Muscle layer of duodenum (tissue), 2 donors: Measurements from ENCODE around the gene RNU6-9.

Experiments
- H3K27ac ChIP-seq: one replicate; pipeline ENCODE4 v1.7.0; 2013; ENCODE audit warnings: mild to moderate bottlenecking, low read length
- H3K27me3 ChIP-seq: one replicate; pipeline ENCODE4 v1.7.0; 2013; ENCODE audit warnings: low read depth, mild to moderate bottlenecking, control low read depth, low read length
- H3K36me3 ChIP-seq, 2 donors: one replicate each; pipeline ENCODE4 v1.7.0; 2013; ENCODE audit warnings: low read length in 2 of 2, control low read depth in 1 of 2, mild to moderate bottlenecking in 1 of 2; ENCODE audit not compliant: insufficient read depth in 2 of 2, control insufficient read depth in 1 of 2
- H3K4me1 ChIP-seq, 2 donors: one replicate each; pipeline ENCODE4 v1.7.0; 2013; ENCODE audit warnings: low read length in 2 of 2, mild to moderate bottlenecking in 2 of 2, control low read depth in 1 of 2, moderate library complexity in 1 of 2; ENCODE audit not compliant: insufficient read depth in 2 of 2, control insufficient read depth in 1 of 2
- H3K4me3 ChIP-seq, 2 donors: one replicate each; pipeline ENCODE4 v1.7.0; 2013; ENCODE audit warnings: low read length in 2 of 2, low read depth in 1 of 2, mild to moderate bottlenecking in 1 of 2
- H3K9me3 ChIP-seq, 2 donors: one replicate each; pipeline ENCODE4 v1.7.0; 2013; ENCODE audit warnings: low read length in 2 of 2, control low read depth in 1 of 2, mild to moderate bottlenecking in 1 of 2; ENCODE audit not compliant: control insufficient read depth in 1 of 2
- donor health status: healthy.

The RNU6-9 gene

DNA sequence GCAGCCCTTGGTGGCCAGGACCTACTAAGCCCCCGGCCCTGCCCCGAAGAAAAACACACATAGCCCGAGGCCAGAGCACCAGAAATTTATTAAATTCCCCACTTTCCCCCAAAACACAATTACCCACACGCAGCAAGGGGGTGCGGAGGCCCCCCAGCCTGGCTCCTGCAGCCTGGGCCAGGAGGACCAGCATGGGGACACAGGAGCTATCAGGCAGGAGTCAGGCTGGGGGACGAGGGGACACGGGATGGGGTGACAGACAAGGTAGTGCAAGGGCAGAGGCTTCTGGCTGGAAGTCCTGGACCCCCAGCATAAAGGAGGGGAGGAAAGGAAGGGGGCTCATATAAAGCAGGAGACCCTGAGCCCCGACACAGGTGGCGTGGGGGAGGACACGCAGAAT lies 3.1 kb downstream of the RNU6-9 start:
- no peak overlapping the region for H3K27ac ChIP-seq
- peaks cover 0 to 9% of the 10 kb centered on the region in 2 donors for H3K4me1 ChIP-seq
- no peaks in the 10 kb centered on the region for H3K27me3 ChIP-seq
- H3K9me3 ChIP-seq, result no peaks in the 10 kb centered on the region
- peaks cover 0 to 24% of the 10 kb centered on the region in 2 donors for H3K36me3 ChIP-seq
- H3K4me3 ChIP-seq, result no peak overlapping the region

DNA sequence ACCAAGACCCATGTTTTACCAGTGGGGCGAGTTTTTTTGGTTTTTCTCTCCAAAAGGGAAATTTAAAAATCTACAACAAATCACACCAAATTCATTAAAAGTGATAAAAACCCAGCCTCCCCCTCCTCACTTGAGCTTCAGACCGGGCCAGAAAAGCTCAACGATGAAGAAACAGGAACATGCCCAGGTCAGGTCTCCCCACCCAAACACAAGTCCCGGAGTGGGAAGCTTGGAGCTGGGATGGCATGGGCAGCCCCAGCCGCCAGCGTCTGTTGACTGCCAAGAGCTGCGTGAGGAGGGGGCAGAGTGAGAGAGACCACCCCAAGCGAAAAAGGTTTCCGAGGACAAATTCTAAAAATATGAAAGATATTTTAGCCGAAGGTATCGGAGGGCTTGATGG lies 3.7 kb downstream of the RNU6-9 start:
- peaks cover 0 to 27% of the 10 kb centered on the region in 2 donors for H3K36me3 ChIP-seq
- H3K27me3 ChIP-seq, result no peaks in the 10 kb centered on the region
- H3K9me3 ChIP-seq, result no peaks in the 10 kb centered on the region
- no peak overlapping the region for H3K4me3 ChIP-seq
- H3K4me1 ChIP-seq, result peaks cover 0 to 4% of the 10 kb centered on the region in 2 donors
- no peak overlapping the region for H3K27ac ChIP-seq

DNA sequence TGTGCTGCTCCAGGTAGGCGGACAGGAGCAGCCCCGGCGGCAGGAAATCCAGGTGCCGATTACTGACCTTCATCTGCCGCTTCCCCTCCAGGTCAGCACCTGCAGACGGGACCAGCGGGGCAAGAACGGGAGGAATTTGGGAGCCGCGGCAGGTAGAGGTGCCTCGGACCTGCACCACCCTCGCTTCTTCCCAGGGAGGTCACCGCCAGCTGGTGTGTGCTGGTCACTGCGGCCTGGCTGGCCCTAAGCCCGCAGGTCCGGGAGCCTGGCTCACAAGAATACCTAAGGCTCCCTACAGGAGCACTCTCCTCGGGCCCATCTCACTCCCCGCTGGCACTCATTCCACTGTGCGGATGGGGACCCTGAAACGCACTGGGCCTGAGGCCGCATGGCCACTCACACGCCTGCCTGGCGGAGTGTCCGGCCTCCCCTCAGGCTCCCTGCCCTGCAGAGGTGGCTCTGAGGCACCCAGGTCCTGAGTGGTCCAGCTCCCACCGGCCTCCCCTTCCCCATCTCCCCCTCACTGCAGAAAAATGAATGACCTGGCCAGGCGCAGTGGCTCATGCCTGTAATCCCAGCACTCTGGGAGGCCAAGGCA lies 4.3 kb downstream of the RNU6-9 start:
- H3K4me3 ChIP-seq, result no peak overlapping the region
- no peak overlapping the region for H3K27ac ChIP-seq
- H3K4me1 ChIP-seq, result no peaks in the 10 kb centered on the region
- no peaks in the 10 kb centered on the region for H3K9me3 ChIP-seq
- H3K36me3 ChIP-seq, result peaks cover 0 to 28% of the 10 kb centered on the region in 2 donors
- H3K27me3 ChIP-seq, result no peaks in the 10 kb centered on the region

DNA sequence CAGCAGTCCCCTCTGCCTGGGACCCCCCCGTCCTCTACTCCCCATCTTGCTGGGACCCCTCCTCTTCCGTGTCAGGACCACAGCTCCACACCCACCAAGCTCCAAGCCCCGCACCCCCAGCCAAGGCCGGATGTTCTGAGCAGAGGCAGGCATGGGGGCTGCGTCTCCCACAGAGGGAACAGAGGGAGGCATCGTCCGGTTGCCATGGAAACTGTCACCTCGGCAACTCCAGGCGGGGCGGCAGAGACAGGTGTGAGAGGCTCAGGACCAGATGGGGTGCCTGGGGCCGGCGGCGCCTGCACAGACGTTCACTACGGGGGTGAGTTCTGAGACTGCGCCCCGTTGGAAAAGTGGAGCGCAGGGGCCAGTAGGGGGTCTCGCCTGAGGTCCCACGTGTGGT lies 5.4 kb downstream of the RNU6-9 start:
- Histone ChIP-seq H3K27ac (no peak overlapping the region), H3K27me3 (no peaks in the 10 kb centered on the region), H3K4me3 (no peak overlapping the region), H3K36me3 (peaks cover 0 to 28% of the 10 kb centered on the region in 2 donors), H3K9me3 (no peaks in the 10 kb centered on the region), H3K4me1 (no peaks in the 10 kb centered on the region)

DNA sequence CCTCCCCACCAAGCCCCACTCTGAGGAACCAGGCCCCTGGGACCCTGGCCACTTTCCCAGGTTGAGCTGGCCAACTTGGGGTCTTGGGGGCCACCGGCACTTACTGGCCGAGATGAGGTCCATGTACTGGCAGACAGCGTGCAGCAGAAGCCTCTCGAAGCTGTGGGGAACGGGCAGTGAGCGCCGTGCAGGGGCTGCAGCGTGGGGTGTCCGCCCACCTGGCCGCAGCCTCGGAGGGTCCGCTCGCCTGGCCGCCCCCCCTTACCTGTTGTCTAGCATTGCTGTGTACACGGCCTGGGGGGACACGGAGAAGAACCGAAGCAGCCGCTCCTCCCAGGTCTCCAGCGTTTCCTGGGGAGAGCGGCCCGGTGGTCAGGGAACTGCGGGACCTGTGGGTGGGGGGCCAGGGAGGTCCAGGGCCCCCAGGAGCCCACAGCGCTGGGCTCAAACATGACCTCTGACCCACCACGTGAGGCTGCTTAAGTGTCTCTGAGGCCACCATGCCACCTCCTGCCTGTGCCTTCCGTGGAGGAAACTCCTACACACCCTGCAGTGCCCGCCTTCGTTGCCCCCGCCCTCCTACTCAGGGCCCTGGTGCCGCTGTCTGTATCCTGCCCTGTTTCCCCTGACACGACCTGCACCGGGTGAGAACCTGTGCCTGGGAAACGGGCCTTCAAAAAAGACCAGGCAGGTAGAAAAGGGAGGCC lies 6.2 kb downstream of the RNU6-9 start:
- Histone ChIP-seq H3K4me3 (no peak overlapping the region), H3K9me3 (no peaks in the 10 kb centered on the region), H3K36me3 (peaks cover 0 to 28% of the 10 kb centered on the region in 2 donors), H3K27ac (no peak overlapping the region), H3K4me1 (no peaks in the 10 kb centered on the region), H3K27me3 (no peaks in the 10 kb centered on the region)

DNA sequence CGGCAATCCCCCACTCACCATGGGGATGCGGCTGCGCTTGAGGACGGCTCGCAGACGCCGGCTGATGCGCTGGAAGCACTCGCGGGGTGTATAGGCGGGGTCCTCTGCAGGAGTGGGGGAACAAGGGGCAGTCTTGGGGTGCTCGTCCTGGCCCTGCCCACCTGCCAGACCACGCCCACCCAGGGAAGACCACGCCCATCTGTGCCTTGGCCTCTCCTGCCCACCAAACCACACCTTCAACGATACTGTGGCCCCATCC lies 6.7 kb downstream of the RNU6-9 start:
- Histone ChIP-seq H3K9me3 (no peaks in the 10 kb centered on the region), H3K27me3 (no peaks in the 10 kb centered on the region), H3K4me3 (no peak overlapping the region), H3K4me1 (no peaks in the 10 kb centered on the region), H3K27ac (no peak overlapping the region), H3K36me3 (peaks cover 0 to 28% of the 10 kb centered on the region in 2 donors)

DNA sequence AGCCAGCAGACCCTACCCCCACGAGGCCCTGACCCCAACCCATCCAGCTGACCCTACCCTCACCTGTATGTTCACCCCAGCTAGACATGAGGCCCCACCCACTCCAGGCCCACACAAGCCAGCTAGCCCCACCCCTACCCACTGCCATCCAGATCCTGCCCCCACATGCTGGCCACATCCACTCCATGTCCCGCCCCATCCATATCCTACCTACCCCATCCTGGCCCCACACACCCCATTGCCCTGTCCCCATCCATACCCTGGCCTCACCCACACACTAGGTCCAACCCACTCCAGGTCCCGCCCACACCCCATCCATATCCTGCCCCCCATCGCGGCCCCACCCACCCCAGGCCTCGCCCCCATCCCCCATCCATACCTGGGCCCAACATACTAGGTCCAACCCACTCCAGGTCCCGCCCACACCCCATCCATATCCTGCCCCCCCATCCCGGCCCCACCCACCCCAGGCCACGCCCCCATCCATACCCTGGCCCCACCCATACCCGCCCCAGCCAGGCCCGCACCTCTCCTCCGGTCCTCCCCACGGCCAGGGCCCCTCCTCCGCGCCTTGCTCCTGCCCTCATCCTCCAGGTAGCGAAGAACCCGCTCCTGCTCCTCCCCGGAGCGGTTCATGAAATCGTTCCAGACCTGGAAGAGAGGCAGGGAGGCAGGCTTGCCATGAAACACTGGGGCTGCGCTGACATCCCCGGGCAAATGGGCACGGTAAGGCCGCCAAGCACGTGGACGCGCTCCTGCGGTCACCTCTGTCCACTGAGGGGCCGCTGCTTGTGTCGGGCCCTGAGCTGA lies 7.2 kb downstream of the RNU6-9 start:
- H3K36me3 ChIP-seq, result peaks cover 0 to 28% of the 10 kb centered on the region in 2 donors
- H3K27ac ChIP-seq, result no peak overlapping the region
- H3K9me3 ChIP-seq, result no peaks in the 10 kb centered on the region
- H3K27me3 ChIP-seq, result no peaks in the 10 kb centered on the region
- H3K4me3 ChIP-seq, result no peak overlapping the region
- H3K4me1 ChIP-seq, result no peaks in the 10 kb centered on the region

DNA sequence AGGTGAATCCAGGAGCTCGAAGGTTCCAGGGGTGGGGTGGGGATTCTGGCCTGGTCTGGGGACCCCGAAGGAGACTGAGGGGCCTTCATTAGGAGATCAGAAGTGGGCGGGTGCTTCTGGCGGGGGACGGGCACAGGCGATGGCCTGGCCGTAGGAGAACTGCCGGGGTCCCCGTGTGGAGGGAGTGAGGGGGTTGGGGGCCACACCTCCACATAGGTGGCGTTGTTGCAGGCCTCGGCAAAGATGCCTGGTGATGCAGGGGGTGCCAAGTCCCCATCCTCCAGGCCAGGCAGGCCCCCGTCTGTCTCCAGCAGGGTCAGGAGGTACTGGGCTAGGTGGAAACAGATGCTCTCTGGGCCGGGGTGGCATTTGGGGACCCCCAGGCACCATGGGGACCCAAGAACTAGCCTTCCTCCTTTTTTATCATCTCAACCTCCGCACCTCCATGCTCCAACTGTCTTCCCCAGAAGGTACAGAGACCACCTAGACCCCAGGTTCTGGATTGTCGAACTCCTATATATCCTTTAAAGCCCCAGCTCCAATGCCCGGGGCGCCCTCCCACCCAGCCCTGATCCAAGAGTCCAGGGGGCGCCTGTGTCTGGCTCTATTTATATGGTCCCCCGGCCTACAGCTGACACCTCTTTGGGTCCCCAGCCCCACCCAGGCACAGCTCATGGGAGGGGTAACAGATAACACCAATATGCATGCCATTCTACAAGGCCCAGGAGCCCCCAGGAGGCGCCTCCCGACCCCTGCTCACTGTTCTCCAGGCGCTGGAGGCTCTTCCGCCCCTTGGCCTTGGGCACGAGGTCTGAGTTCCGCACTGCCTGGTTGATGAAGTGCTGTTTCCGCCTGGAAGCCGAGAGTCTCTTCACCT lies 8.2 kb downstream of the RNU6-9 start:
- Histone ChIP-seq H3K9me3 (no peaks in the 10 kb centered on the region), H3K36me3 (peaks cover 0 to 28% of the 10 kb centered on the region in 2 donors), H3K4me3 (no peak overlapping the region), H3K27me3 (no peaks in the 10 kb centered on the region), H3K4me1 (no peaks in the 10 kb centered on the region), H3K27ac (no peak overlapping the region)

DNA sequence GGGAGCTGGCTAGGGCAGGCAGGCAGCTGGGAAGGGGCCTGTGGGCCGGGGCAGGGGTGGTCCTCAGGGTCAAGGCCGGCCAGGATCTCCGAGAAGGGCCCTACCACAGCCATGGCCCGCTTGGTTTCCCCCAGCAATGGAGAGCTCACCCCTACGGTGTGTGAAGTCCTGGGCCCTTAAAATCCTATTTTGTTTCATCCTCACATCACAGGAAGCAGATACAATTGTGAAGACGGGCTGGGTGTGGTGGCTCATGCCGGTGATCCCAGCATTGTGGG lies 8.7 kb downstream of the RNU6-9 start:
- H3K27ac ChIP-seq, result no peak overlapping the region
- peaks cover 0 to 26% of the 10 kb centered on the region in 2 donors for H3K36me3 ChIP-seq
- H3K9me3 ChIP-seq, result no peaks in the 10 kb centered on the region
- no peak overlapping the region for H3K4me3 ChIP-seq
- H3K4me1 ChIP-seq, result no peaks in the 10 kb centered on the region
- no peaks in the 10 kb centered on the region for H3K27me3 ChIP-seq

DNA sequence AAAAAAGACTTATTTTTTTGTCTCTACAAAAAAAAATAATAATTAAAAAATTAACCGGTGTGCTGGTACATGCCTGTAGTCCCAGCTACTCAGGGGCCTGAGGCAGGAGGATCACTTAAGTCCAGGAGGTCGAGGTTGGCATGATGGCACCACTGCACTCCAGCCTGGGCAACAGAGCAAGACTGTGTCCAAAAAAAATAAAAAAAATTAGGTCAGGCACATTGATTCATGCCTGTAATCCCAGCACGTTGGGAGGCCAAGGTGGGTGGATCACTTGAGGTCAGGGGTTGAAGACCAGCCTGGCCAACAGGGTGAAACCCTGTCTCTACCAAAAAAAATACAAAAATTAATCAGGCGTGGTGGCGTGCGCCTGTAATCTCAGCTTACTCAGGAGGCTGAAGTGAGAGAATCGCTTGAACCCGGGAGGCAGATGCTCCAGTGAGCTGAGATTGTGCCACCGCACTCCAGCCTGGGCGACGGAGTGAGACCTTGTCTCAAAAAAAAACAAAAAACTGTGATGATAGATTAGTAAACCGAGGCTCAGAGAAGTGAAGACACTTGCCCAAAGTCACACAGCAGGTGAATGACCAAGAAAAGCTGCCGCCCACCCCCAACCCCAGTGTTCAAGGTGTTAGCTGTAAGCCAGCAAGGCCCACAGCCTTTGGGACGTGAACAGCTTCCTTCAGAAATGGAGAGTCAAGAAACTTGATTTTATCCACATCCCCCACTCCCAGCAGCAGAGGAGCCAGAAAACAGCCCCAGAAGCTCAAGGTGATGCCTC lies 9.4 kb downstream of the RNU6-9 start:
- H3K27me3 ChIP-seq, result no peaks in the 10 kb centered on the region
- no peak overlapping the region for H3K27ac ChIP-seq
- H3K4me3 ChIP-seq, result no peak overlapping the region
- H3K4me1 ChIP-seq, result no peaks in the 10 kb centered on the region
- H3K9me3 ChIP-seq, result no peaks in the 10 kb centered on the region
- H3K36me3 ChIP-seq, result peaks cover 0 to 20% of the 10 kb centered on the region in 2 donors
